Activated CD4-positive, alpha-beta T cell treated with anti-CD3 and anti-CD28 coated beads, Interleukin-2, amount 50 U/mL, for 1 hour (primary cell): Measurements from ENCODE around the gene TNFSF13.
A peak's percentile ranks its signal among the peaks of the same experiment; 100 is the strongest.

ENCODE experiments used
- DNase-seq: peaks from one replicate; pipeline ENCODE4 v3.0.0-alpha.2; 2020

TNFSF13 gene

GRCh38 chr17:7558544-7559319, at the start of gene TNFSF13:
TSS of gene TNFSF13 (plus strand) at chr17:7558750. CDS start at chr17:7559040, 290 bp downstream.
- no peak for DNase-seq

GRCh38 chr17:7508846-7509245, 49.7 kb upstream of the TNFSF13 start:
- no peak for DNase-seq

GRCh38 chr17:7509937-7510336, 48.6 kb upstream of the TNFSF13 start:
- no peak for DNase-seq

GRCh38 chr17:7511108-7511507, 47.4 kb upstream of the TNFSF13 start:
- no peak for DNase-seq

- DNase-seq: no peak
Measured at GRCh38 chr17:7512105-7512504, 46.4 kb upstream of the TNFSF13 start.

- no peak for DNase-seq
Measured at GRCh38 chr17:7512824-7513540, 45.6 kb upstream of the TNFSF13 start.

GRCh38 chr17:7513850-7514419, 44.6 kb upstream of the TNFSF13 start:
- DNase-seq: no peak

- DNase-seq: no peak
Measured at GRCh38 chr17:7515911-7516610, 42.5 kb upstream of the TNFSF13 start.

GRCh38 chr17:7523033-7523432, 35.5 kb upstream of the TNFSF13 start:
- DNase-seq: peak; percentile 51

- no peak for DNase-seq
Measured at GRCh38 chr17:7528842-7529241, 29.7 kb upstream of the TNFSF13 start.

GRCh38 chr17:7530023-7530900, 28.3 kb upstream of the TNFSF13 start:
- no peak for DNase-seq

- DNase-seq: no peak
Measured at GRCh38 chr17:7538050-7538449, 20.5 kb upstream of the TNFSF13 start.

- no peak for DNase-seq
Measured at GRCh38 chr17:7538891-7539545, 19.5 kb upstream of the TNFSF13 start.

- no peak for DNase-seq
Measured at GRCh38 chr17:7541074-7541621, 17.4 kb upstream of the TNFSF13 start.

- no peak for DNase-seq
Measured at GRCh38 chr17:7544911-7545310, 13.6 kb upstream of the TNFSF13 start.

GRCh38 chr17:7548585-7549400, 9.8 kb upstream of the TNFSF13 start, which contains the start of gene TNFSF12:
TSS of gene TNFSF12 (plus strand) at chr17:7549058. CDS start at chr17:7549154, 96 bp downstream.
- DNase-seq: peak; percentile 35

GRCh38 chr17:7549401-7550055, 9.0 kb upstream of the TNFSF13 start:
- peak; percentile 34 for DNase-seq

- no peak for DNase-seq
Measured at GRCh38 chr17:7550344-7550743, 8.2 kb upstream of the TNFSF13 start.

GRCh38 chr17:7551396-7551795, 7.2 kb upstream of the TNFSF13 start:
- no peak for DNase-seq

GRCh38 chr17:7552621-7553051, 5.9 kb upstream of the TNFSF13 start:
- no peak for DNase-seq
